RWPE2 (cell line): ENCODE measurements around the gene CAGE1.

ENCODE experiments used
- ATAC-seq: fragments of 200-7000 bp; cut with Tn5 transposase; 3 replicates; pipeline ENCODE4 v1.9.1; 2021; ENCODE audit warnings: low read depth
- DNase-seq: peaks from one replicate; pipeline ENCODE4 v3.0.0-alpha.2; 2020; ENCODE audit warnings: low spot score
- H3K27ac ChIP-seq: fragments of 450-650 bp; 2 replicates; pipeline ENCODE4 v1.5.1; 2017; ENCODE audit warnings: mild to moderate bottlenecking; ENCODE audit not compliant: poor library complexity, severe bottlenecking
- H3K27me3 ChIP-seq: fragments of 250-450 bp; sonication (Bioruptor Pico); 2 replicates; pipeline ENCODE4 v1.5.1; 2021; ENCODE audit warnings: mild to moderate bottlenecking, moderate library complexity; ENCODE audit not compliant: insufficient read depth, poor library complexity, severe bottlenecking
- H3K36me3 ChIP-seq: fragments of 250-450 bp; sonication (Bioruptor Pico); 2 replicates; pipeline ENCODE4 v1.5.1; 2020; ENCODE audit warnings: low read depth, mild to moderate bottlenecking, moderate library complexity
- H3K4me1 ChIP-seq: fragments of 250-450 bp; sonication (Bioruptor Pico); 2 replicates; pipeline ENCODE4 v1.5.1; 2021; ENCODE audit warnings: mild to moderate bottlenecking, moderate library complexity; ENCODE audit not compliant: insufficient read depth, poor library complexity, severe bottlenecking
- H3K4me3 ChIP-seq: fragments of 250-450 bp; sonication (Bioruptor Pico); 2 replicates; pipeline ENCODE4 v1.5.1; 2021; ENCODE audit warnings: mild to moderate bottlenecking, moderate library complexity; ENCODE audit not compliant: severe bottlenecking
- H3K9me3 ChIP-seq: fragments of 250-450 bp; sonication (Bioruptor Pico); 2 replicates; pipeline ENCODE4 v1.5.1; 2021; ENCODE audit warnings: mild to moderate bottlenecking, moderate library complexity; ENCODE audit not compliant: severe bottlenecking
- CTCF ChIP-seq: fragments of 450-650 bp; IDR thresholded peaks from one replicate; pipeline ENCODE4 v1.5.1; 2017; ENCODE audit warnings: mild to moderate bottlenecking, moderate library complexity; ENCODE audit not compliant: poor library complexity, severe bottlenecking

The CAGE1 gene

GRCh38 chr6:7432391-7433120, 43.0 kb upstream of the CAGE1 start:
- DNase-seq (no peak), ATAC-seq (no peak)
- Histone ChIP-seq H3K27me3 (no peaks in the 10 kb centered on the region), H3K27ac (no peak overlapping the region), H3K4me1 (peaks cover under 1% of the 10 kb centered on the region), H3K9me3 (no peaks in the 10 kb centered on the region), H3K36me3 (no peaks in the 10 kb centered on the region), H3K4me3 (no peak overlapping the region)
- TF ChIP-seq CTCF = no peak

- H3K4me1 ChIP-seq = peaks cover 6% of the 10 kb centered on the region
- no peak overlapping the region for H3K4me3 ChIP-seq
- no peak for DNase-seq
- no peaks in the 10 kb centered on the region for H3K27me3 ChIP-seq
- TF ChIP-seq CTCF = no peak
- ATAC-seq = no peak
- no peak overlapping the region for H3K27ac ChIP-seq
- no peaks in the 10 kb centered on the region for H3K36me3 ChIP-seq
- H3K9me3 ChIP-seq = no peaks in the 10 kb centered on the region
Measured at GRCh38 chr6:7431674-7432390, 42.3 kb upstream of the CAGE1 start.

- TF ChIP-seq CTCF = no peak
- ATAC-seq (no peak), DNase-seq (no peak)
- H3K27ac ChIP-seq = no peak overlapping the region
- H3K36me3 ChIP-seq = no peaks in the 10 kb centered on the region
- no peak overlapping the region for H3K4me3 ChIP-seq
- peaks cover 6% of the 10 kb centered on the region for H3K4me1 ChIP-seq
- no peaks in the 10 kb centered on the region for H3K27me3 ChIP-seq
- no peaks in the 10 kb centered on the region for H3K9me3 ChIP-seq
Measured at GRCh38 chr6:7431313-7431673, 41.8 kb upstream of the CAGE1 start.

GRCh38 chr6:7426447-7427169, 37.1 kb upstream of the CAGE1 start:
- no peak for TF ChIP-seq CTCF
- no peaks in the 10 kb centered on the region for H3K36me3 ChIP-seq
- ATAC-seq (no peak), DNase-seq (no peak)
- no peak overlapping the region for H3K27ac ChIP-seq
- H3K27me3 ChIP-seq = no peaks in the 10 kb centered on the region
- H3K4me1 ChIP-seq = peaks cover 6% of the 10 kb centered on the region
- H3K9me3 ChIP-seq = no peaks in the 10 kb centered on the region
- H3K4me3 ChIP-seq = no peak overlapping the region
